Colonic mucosa (tissue), 4 donors: ENCODE measurements around the gene CNR2. TPM values are rescaled to one million over a fixed set of nuclear protein-coding genes. Genes with fewer than 3 reads are reported as not detected.

Experiments used
- DNase-seq: peaks from one replicate; pipeline ENCODE4 v3.0.0-alpha.2; 2020
- H3K27ac ChIP-seq: fragments of 200-600 bp; one replicate; pipeline ENCODE4 v1.8.0; 2021
- H3K27me3 ChIP-seq: fragments of 200-600 bp; one replicate; pipeline ENCODE4 v1.8.0; 2021
- H3K36me3 ChIP-seq: fragments of 200-600 bp; one replicate; pipeline ENCODE4 v1.8.0; 2021
- H3K4me1 ChIP-seq: fragments of 200-600 bp; one replicate; pipeline ENCODE4 v1.8.0; 2021; ENCODE audit warnings: mild to moderate bottlenecking
- H3K4me3 ChIP-seq: fragments of 200-600 bp; one replicate; pipeline ENCODE4 v1.8.0; 2021
- H3K9ac ChIP-seq, 2 donors: one replicate each; pipeline ENCODE4 v1.7.0; 2013; ENCODE audit warnings: control low read depth in 2 of 2, low read depth in 2 of 2, low read length in 2 of 2
- H3K9me3 ChIP-seq: fragments of 200-600 bp; one replicate; pipeline ENCODE4 v1.8.0; 2021
- CTCF ChIP-seq: fragments of 200-600 bp; IDR thresholded peaks from one replicate; pipeline ENCODE4 v1.8.0; 2022; ENCODE audit warnings: antibody characterized with exemption, mild to moderate bottlenecking
- intact Hi-C: fragments of 100-400 bp; cut with DNase I; formaldehyde crosslinking; loops from one replicate; pipeline ENCODE4 v1.14.1; 2022
- total RNA-seq, 2 donors: library from RNA; stranded (reverse); fragmentation: NEBNext Ultra II Directional in 1 of 2; extraction: Animal tissue kit (Norgen Biotek cat#: 25700) in 1 of 2; gene quantifications; one replicate each; pipeline ENCODE4 v1.2.1, GENCODE V29; 2021
- donor health status: healthy.
- donor health status: DM: no; HTN: no; CAD: no.
- donor health status: DM: no; HTN: no; CAD: no.

The CNR2 gene
- total RNA-seq, 2 donors from 2014 or later, result 0.12 to 0.13 TPM

- Histone ChIP-seq H3K4me3 (no peak overlapping the region), H3K27ac (no peak overlapping the region), H3K9me3 (no peaks in the 10 kb centered on the region), H3K4me1 (no peaks in the 10 kb centered on the region), H3K36me3 (no peaks in the 10 kb centered on the region), H3K27me3 (no peaks in the 10 kb centered on the region), H3K9ac (no peak overlapping the region)
- DNase-seq, result no peak
- intact Hi-C loops, result no loop called here
- TF ChIP-seq CTCF, result no peak
These were observed 18.1 kb downstream of the CNR2 start for GRCh38 chr1:23895082-23895481.

- no peak overlapping the region for H3K4me3 ChIP-seq
- no peaks in the 10 kb centered on the region for H3K4me1 ChIP-seq
- TF ChIP-seq CTCF, result no peak
- intact Hi-C loops, result no loop called here
- no peaks in the 10 kb centered on the region for H3K9me3 ChIP-seq
- no peak for DNase-seq
- no peak overlapping the region for H3K9ac ChIP-seq
- H3K27ac ChIP-seq, result no peak overlapping the region
- H3K36me3 ChIP-seq, result no peaks in the 10 kb centered on the region
- no peaks in the 10 kb centered on the region for H3K27me3 ChIP-seq
These were observed 24.1 kb downstream of the CNR2 start for GRCh38 chr1:23889074-23889473.

GRCh38 chr1:23885222-23885621 is 27.9 kb downstream of the CNR2 start:
- Histone ChIP-seq H3K4me3 (no peak overlapping the region), H3K4me1 (no peaks in the 10 kb centered on the region), H3K27ac (no peak overlapping the region), H3K9ac (no peak overlapping the region), H3K27me3 (no peaks in the 10 kb centered on the region), H3K36me3 (no peaks in the 10 kb centered on the region), H3K9me3 (no peaks in the 10 kb centered on the region)
- no peak for DNase-seq
- no peak for TF ChIP-seq CTCF
- intact Hi-C loops, result no loop called here

- no peak for DNase-seq
- H3K27ac ChIP-seq, result no peak overlapping the region
- intact Hi-C loops, result no loop called here
- H3K9ac ChIP-seq, result no peak overlapping the region
- H3K9me3 ChIP-seq, result no peaks in the 10 kb centered on the region
- H3K27me3 ChIP-seq, result no peaks in the 10 kb centered on the region
- no peaks in the 10 kb centered on the region for H3K36me3 ChIP-seq
- TF ChIP-seq CTCF, result no peak
- no peak overlapping the region for H3K4me3 ChIP-seq
- no peaks in the 10 kb centered on the region for H3K4me1 ChIP-seq
These were observed 30.4 kb downstream of the CNR2 start for GRCh38 chr1:23882746-23883145.

GRCh38 chr1:23879809-23880208 is 33.4 kb downstream of the CNR2 start:
- Histone ChIP-seq H3K9me3 (no peaks in the 10 kb centered on the region), H3K4me1 (no peaks in the 10 kb centered on the region), H3K4me3 (no peak overlapping the region), H3K27me3 (no peaks in the 10 kb centered on the region), H3K9ac (no peak overlapping the region), H3K27ac (no peak overlapping the region), H3K36me3 (no peaks in the 10 kb centered on the region)
- no peak for DNase-seq
- intact Hi-C loops, result no loop called here
- no peak for TF ChIP-seq CTCF

- no peak overlapping the region for H3K4me3 ChIP-seq
- no peak overlapping the region for H3K27ac ChIP-seq
- TF ChIP-seq CTCF, result no peak
- no peak for DNase-seq
- no peaks in the 10 kb centered on the region for H3K36me3 ChIP-seq
- no peaks in the 10 kb centered on the region for H3K27me3 ChIP-seq
- intact Hi-C loops, result no loop called here
- H3K9ac ChIP-seq, result no peak overlapping the region
- no peaks in the 10 kb centered on the region for H3K4me1 ChIP-seq
- H3K9me3 ChIP-seq, result no peaks in the 10 kb centered on the region
These were observed 34.5 kb downstream of the CNR2 start for GRCh38 chr1:23878668-23879067.
